ENCODE results near the gene USO1.

Gene USO1

GRCh38 chr4:75736862-75737261 lies 12.5 kb downstream of the USO1 start:
- no peak for TF ChIP-seq CTCF (IDR thresholded peaks at IDR 0.05; ENCODE audit: control insufficient read depth, extremely low read depth, insufficient read depth)
- no peak overlapping the region for H3K4me3 ChIP-seq (ENCODE audit: low read depth, low read length)
- no peak for DNase-seq (ENCODE audit: low read depth)

GRCh38 chr4:75737398-75737797 lies 13.0 kb downstream of the USO1 start:
- no peak overlapping the region for H3K4me3 ChIP-seq (ENCODE audit: low read depth, low read length)
- TF ChIP-seq CTCF (IDR thresholded peaks at IDR 0.05; ENCODE audit: control insufficient read depth, extremely low read depth, insufficient read depth) = no peak
- DNase-seq (ENCODE audit: low read depth) = no peak

- TF ChIP-seq CTCF (IDR thresholded peaks at IDR 0.05; ENCODE audit: control insufficient read depth, extremely low read depth, insufficient read depth) = no peak
- peak; percentile 63 for DNase-seq (ENCODE audit: low read depth)
These were observed 16.6 kb downstream of the USO1 start for GRCh38 chr4:75741027-75741426.

GRCh38 chr4:75742451-75742850 lies 18.1 kb downstream of the USO1 start:
- TF ChIP-seq CTCF (IDR thresholded peaks at IDR 0.05; ENCODE audit: control insufficient read depth, extremely low read depth, insufficient read depth) = no peak

More at GRCh38 chr4:75741027-75741426, 16.6 kb downstream of the USO1 start:
- no peak overlapping the region for H3K4me3 ChIP-seq (ENCODE audit: low read depth, low read length)

GRCh38 chr4:75745161-75745560 lies 20.8 kb downstream of the USO1 start:
- no peak overlapping the region for H3K4me3 ChIP-seq (ENCODE audit: low read depth, low read length)
- no peak for DNase-seq (ENCODE audit: low read depth)
- no peak for TF ChIP-seq CTCF (IDR thresholded peaks at IDR 0.05; ENCODE audit: control insufficient read depth, extremely low read depth, insufficient read depth)

More at GRCh38 chr4:75742451-75742850, 18.1 kb downstream of the USO1 start:
- H3K4me3 ChIP-seq (ENCODE audit: low read depth, low read length) = no peak overlapping the region
- DNase-seq (ENCODE audit: low read depth) = no peak

GRCh38 chr4:75745721-75746199 lies 21.4 kb downstream of the USO1 start:
- no peak for TF ChIP-seq CTCF (IDR thresholded peaks at IDR 0.05; ENCODE audit: control insufficient read depth, extremely low read depth, insufficient read depth)
- no peak for DNase-seq (ENCODE audit: low read depth)
- no peak overlapping the region for H3K4me3 ChIP-seq (ENCODE audit: low read depth, low read length)

- no peak for TF ChIP-seq CTCF (IDR thresholded peaks at IDR 0.05; ENCODE audit: control insufficient read depth, extremely low read depth, insufficient read depth)
- no peak overlapping the region for H3K4me3 ChIP-seq (ENCODE audit: low read depth, low read length)
- peak; percentile 74 for DNase-seq (ENCODE audit: low read depth)
These were observed 28.3 kb downstream of the USO1 start for GRCh38 chr4:75752637-75753036.

All from LNCaP clone FGC (cell line).